C4-2B (cell line): Measurements from ENCODE around the gene COX11.

Experiments
- CTCF ChIP-seq: fragments of 450-650 bp; conservative IDR thresholded peaks from 2 replicates; pipeline ENCODE4 v1.5.1; 2017; ENCODE audit warnings: mild to moderate bottlenecking
- ZFX ChIP-seq: fragments of 450-650 bp; IDR thresholded peaks from 2 replicates; pipeline ENCODE4 v1.6.1; 2017

- no peak for TF ChIP-seq CTCF
- no peak for TF ChIP-seq ZFX
Measured at GRCh38 chr17:55004484-55004883, 36.0 kb upstream of the COX11 start.
